K562 (cell line): ENCODE data around the gene ABHD14A. TPM values are rescaled to one million over a fixed set of nuclear protein-coding genes. Genes with fewer than 3 reads are reported as not detected.

Source experiments
- ATAC-seq: fragments of 200-7000 bp; cut with Tn5 transposase; 3 replicates; pipeline ENCODE4 v1.9.1; 2020; ENCODE audit warnings: moderate library complexity
- BruUV-seq: library from RNA; stranded (reverse); fragments of 400-500 nt; replicated peaks from 2 replicates; lab custom pipeline; 2021; lab: Mats Ljungman, UMichigan
- CTCF ChIA-PET: fragments of 300-600 bp; formaldehyde crosslinking; extraction: SDS; loops from one replicate; lab custom pipeline; 2021; ENCODE audit warnings: low intra/inter-chr PET ratio; lab: Yijun Ruan, JAX
- POLR2A ChIA-PET: fragments of 300-600, 350-650 bp; sonication (Branson Sonifier 250); formaldehyde crosslinking; extraction: SDS; loops from one replicate; lab custom pipeline; 2021; ENCODE audit warnings: antibody characterized with exemption, inconsistent platforms; lab: Yijun Ruan, JAX
- DNase-seq, 4 experiments: peaks; one replicate each; pipeline versions ENCODE4 v3.0.0 to v3.0.0-alpha.2; 2011 to 2018; ENCODE audit warnings: low spot score in 3 of 4, mixed read lengths in 3 of 4; ENCODE audit errors: extremely low read depth in 1 of 4
- FAIRE-seq: peaks from 2 replicates; lab custom pipeline; 2011; peaks lifted over from hg19 to GRCh38; lab: Jason Lieb, UNC
- H2AFZ ChIP-seq: 2 replicates; pipeline ENCODE4 v1.6.0; 2011; ENCODE audit warnings: low read depth, low read length, control low read depth, inconsistent platforms
- H3K27ac ChIP-seq: fragments of 200-600 bp; 3 replicates; pipeline ENCODE4 v1.8.0; 2011; ENCODE audit warnings: low read depth, mild to moderate bottlenecking, control low read depth, inconsistent platforms, low read length, moderate library complexity, mixed read lengths; ENCODE audit errors: extremely low read depth
- H3K27me3 ChIP-seq, 2 experiments: fragments of 300-600 bp in 1 of 2; 2 replicates in 1 of 2; 3 replicates in 1 of 2; pipeline versions ENCODE4 v1.6.0 to v1.8.0; 2011; ENCODE audit warnings: inconsistent platforms in 2 of 2, low read length in 2 of 2, mild to moderate bottlenecking in 1 of 2, mixed read lengths in 1 of 2, moderate library complexity in 1 of 2; ENCODE audit not compliant: control insufficient read depth in 2 of 2, insufficient read depth in 2 of 2
- H3K36me3 ChIP-seq: fragments of 300-600 bp; 3 replicates; pipeline ENCODE4 v1.8.0; 2011; ENCODE audit warnings: mild to moderate bottlenecking, low read length, inconsistent platforms; ENCODE audit not compliant: control insufficient read depth, insufficient read depth
- H3K4me1 ChIP-seq, 2 experiments: fragments of 200-600 bp in 1 of 2; replicated peaks in 1 of 2; 2 replicates in 1 of 2; 3 replicates in 1 of 2; pipeline versions ENCODE4 v1.5.1 to v1.8.0; 2011; ENCODE audit warnings: inconsistent platforms in 2 of 2, low read length in 2 of 2, mild to moderate bottlenecking in 1 of 2, mixed read lengths in 1 of 2, moderate library complexity in 1 of 2; ENCODE audit not compliant: control insufficient read depth in 2 of 2, insufficient read depth in 2 of 2
- H3K4me2 ChIP-seq: 2 replicates; pipeline ENCODE4 v1.6.1; 2011; ENCODE audit warnings: low read length, control low read depth, inconsistent platforms, mixed read lengths; ENCODE audit not compliant: insufficient read depth
- H3K4me3 ChIP-seq: fragments of 200-600 bp; sonication (generic), shearing (Covaris generic); 2 replicates; pipeline ENCODE4 v1.5.1; 2016; ENCODE audit warnings: control low read depth, inconsistent platforms
- H3K79me2 ChIP-seq: fragments of 200-600 bp; 3 replicates; pipeline ENCODE4 v1.8.0; 2011; ENCODE audit warnings: low read length, inconsistent platforms; ENCODE audit not compliant: control insufficient read depth, insufficient read depth
- H3K9ac ChIP-seq, 2 experiments: 2 replicates each; pipeline versions ENCODE4 v1.6.0 to v1.6.1; 2011; ENCODE audit warnings: low read depth in 2 of 2, low read length in 2 of 2, control low read depth in 1 of 2, inconsistent platforms in 1 of 2, mild to moderate bottlenecking in 1 of 2, mixed read lengths in 1 of 2; ENCODE audit not compliant: insufficient read depth in 1 of 2
- H3K9me1 ChIP-seq: one replicate; pipeline ENCODE4 v1.6.0; 2011; ENCODE audit warnings: inconsistent platforms, mild to moderate bottlenecking, low read length, moderate library complexity; ENCODE audit not compliant: control insufficient read depth, insufficient read depth
- H3K9me3 ChIP-seq: replicated peaks from 2 replicates; pipeline ENCODE4 v1.5.1; 2011; ENCODE audit warnings: low read depth, low read length, inconsistent platforms; ENCODE audit not compliant: control insufficient read depth, insufficient read depth
- H4K20me1 ChIP-seq: replicated peaks from 2 replicates; pipeline ENCODE4 v1.6.1; 2011; ENCODE audit warnings: low read length, inconsistent platforms, mixed read lengths; ENCODE audit not compliant: control insufficient read depth, insufficient read depth
- ATF2 ChIP-seq: sonication (generic); formaldehyde crosslinking; IDR thresholded peaks from 2 replicates; pipeline ENCODE4 v1.8.1; 2022; ENCODE audit warnings: missing genetic modification reagents
- CTCF ChIP-seq, 3 experiments: IDR thresholded peaks in 2 of 3; conservative IDR thresholded peaks in 1 of 3; 2 replicates each; pipeline ENCODE4 v1.5.1; 2011 to 2012; ENCODE audit warnings: low read length in 3 of 3, mild to moderate bottlenecking in 3 of 3, control low read depth in 2 of 3, improper control_type of control experiment in 1 of 3, inconsistent platforms in 1 of 3, low read depth in 1 of 3, mixed read lengths in 1 of 3, moderate library complexity in 1 of 3; ENCODE audit not compliant: insufficient read depth in 2 of 3
- NFATC3 ChIP-seq: fragments of 450-650 bp; IDR thresholded peaks from 2 replicates; pipeline ENCODE4 v1.6.1; 2017; ENCODE audit warnings: mild to moderate bottlenecking
- NRF1 ChIP-seq, 2 experiments: fragments of 450-650 bp; IDR thresholded peaks in 1 of 2; conservative IDR thresholded peaks in 1 of 2; 2 replicates each; pipeline ENCODE4 v1.6.1; 2014; ENCODE audit warnings: mild to moderate bottlenecking in 2 of 2
- SMAD2 ChIP-seq: fragments of 150-350 bp; IDR thresholded peaks from 2 replicates; pipeline ENCODE4 v1.6.1; 2014; ENCODE audit warnings: low read depth, mild to moderate bottlenecking, low read length
- SRSF1 ChIP-seq: fragments of 200-400 bp; formaldehyde crosslinking; IDR thresholded peaks from 2 replicates; pipeline ENCODE4 v1.6.1; 2017; ENCODE audit warnings: mild to moderate bottlenecking, low read depth, low read length, moderate library complexity
- STAT6 ChIP-seq: sonication (generic); formaldehyde crosslinking; IDR thresholded peaks from 2 replicates; pipeline ENCODE4 v1.8.1; 2023; ENCODE audit warnings: mild to moderate bottlenecking, missing genetic modification reagents
- ZFP36 ChIP-seq: fragments of 150-350 bp; IDR thresholded peaks from 2 replicates; pipeline ENCODE4 v1.6.1; 2018; ENCODE audit warnings: low read length, low read depth; ENCODE audit not compliant: partially characterized antibody
- ZNF212 ChIP-seq: fragments of 450-650 bp; formaldehyde crosslinking; IDR thresholded peaks from 2 replicates; pipeline ENCODE4 v1.4.0; 2020; ENCODE audit warnings: mild to moderate bottlenecking
- ZNF431 ChIP-seq: sonication (generic); formaldehyde crosslinking; IDR thresholded peaks from 2 replicates; pipeline ENCODE4 v1.8.0; 2022; ENCODE audit warnings: mild to moderate bottlenecking, missing genetic modification reagents
- WGBS: fragments of 100-300 bp; shearing (Covaris generic); methylation state at CpG from one replicate; pipeline ENCODE4 v1.1.6; 2016; ENCODE audit warnings: low coverage, mixed read lengths; ENCODE audit not compliant: insufficient coverage; ENCODE audit errors: missing lambda C conversion rate; 5-methylcytosine and 5-hydroxymethylcytosine counted together
- in situ Hi-C: fragments of 300-500 bp; cut with MboI; formaldehyde crosslinking; loops from 4 replicates; pipeline ENCODE4 v1.15.0; 2018; ENCODE audit warnings: inconsistent platforms, mixed read lengths
- intact Hi-C: fragments of 100-400 bp; cut with micrococcal nuclease; formaldehyde crosslinking; loops from 2 replicates; pipeline ENCODE4 v1.14.2; 2022
- polyA plus RNA-seq, 8 experiments: library from polyadenylated mRNA; depleted of rRNA in 4 of 8; stranded (reverse) in 5 of 8; unstranded in 3 of 8; fragments of >200 nt; fragmentation: Nextera tagmentation in 2 of 8; fragmentation: Illumina TruSeq in 1 of 8; extraction: Ambion mirVana in 2 of 8; extraction: Trizol in 1 of 8; gene quantifications; 2 replicates each; pipeline versions ENCODE4 v1.2.1 to v1.2.3, GENCODE V29; 2011 to 2014; ENCODE audit warnings: inconsistent platforms in 1 of 8, missing spikeins in 1 of 8
- total RNA-seq, 7 experiments: library from RNA; depleted of rRNA in 6 of 7; stranded (reverse); fragments of >200 nt in 6 of 7; fragmentation: Illumina TruSeq in 2 of 7; extraction: Trizol in 2 of 7; gene quantifications; 2 replicates each; pipeline versions ENCODE4 v1.2.1 to v1.2.3, GENCODE V29; 2011 to 2021; ENCODE audit warnings: low replicate concordance in 1 of 7
- TF ChIP-seq, protein P1 (sequence below): fragments of 200-800 bp; sonication (Bioruptor generic); IDR thresholded peaks from 2 replicates; pipeline ENCODE4 v1.6.1; 2017; ENCODE audit warnings: missing genetic modification characterization, missing compliant biosample characterization
- TF ChIP-seq, protein P2 (sequence below): sonication (generic); formaldehyde crosslinking; IDR thresholded peaks from 2 replicates; pipeline ENCODE4 v1.9.0; 2022; ENCODE audit warnings: mild to moderate bottlenecking, missing genetic modification reagents

The ABHD14A gene
- total and polyA plus RNA-seq, 9 of the 15 experiments (the other 6 are each of a cell fraction or from before 2014, with no cell fraction given), result 0.90 to 10.5 (median 8.3) TPM

- no peak overlapping the region for H2AFZ ChIP-seq
- in situ Hi-C loops, result no loop called here
- 74% methylated on average over 3 of the region's 12 CpGs for WGBS
- POLR2A ChIA-PET, result interaction anchor here (0.6 to 1.9 kb wide), 5 partner anchors 8 to 1429 kb away, joined by 3 to 10 read pairs (median 3); partner anchors contain the start of genes PARP3, RPL29 and RRP9
- ATAC-seq (no peak), DNase-seq (peak in 1 of 4 experiments; percentile 23), FAIRE-seq (no peak)
- no peaks in the 10 kb centered on the region for H4K20me1 ChIP-seq
- peaks cover 32 to 69% of the 10 kb centered on the region in 2 experiments; a peak in 4 of 5 replicates for H3K4me1 ChIP-seq
- H3K9ac ChIP-seq, result peak overlapping the region in 1 of 2 experiments; percentile 91; a peak in 2 of 4 replicates
- no peak overlapping the region for H3K4me3 ChIP-seq
- H3K9me3 ChIP-seq, result no peaks in the 10 kb centered on the region
- no peaks in the 10 kb centered on the region for H3K9me1 ChIP-seq
- intact Hi-C loops, result no loop called here
- BruUV-seq, result no TSS peak
- peaks cover 41% of the 10 kb centered on the region for H3K79me2 ChIP-seq
- H3K36me3 ChIP-seq, result peaks cover 32% of the 10 kb centered on the region; the same call in 2 of the 3 replicates
- H3K4me2 ChIP-seq, result peak overlapping the region; percentile 60
- no peaks in the 10 kb centered on the region for H3K27me3 ChIP-seq
- no peak overlapping the region for H3K27ac ChIP-seq
- CTCF ChIA-PET, result no interaction called here
- TF ChIP-seq, protein P1, sequence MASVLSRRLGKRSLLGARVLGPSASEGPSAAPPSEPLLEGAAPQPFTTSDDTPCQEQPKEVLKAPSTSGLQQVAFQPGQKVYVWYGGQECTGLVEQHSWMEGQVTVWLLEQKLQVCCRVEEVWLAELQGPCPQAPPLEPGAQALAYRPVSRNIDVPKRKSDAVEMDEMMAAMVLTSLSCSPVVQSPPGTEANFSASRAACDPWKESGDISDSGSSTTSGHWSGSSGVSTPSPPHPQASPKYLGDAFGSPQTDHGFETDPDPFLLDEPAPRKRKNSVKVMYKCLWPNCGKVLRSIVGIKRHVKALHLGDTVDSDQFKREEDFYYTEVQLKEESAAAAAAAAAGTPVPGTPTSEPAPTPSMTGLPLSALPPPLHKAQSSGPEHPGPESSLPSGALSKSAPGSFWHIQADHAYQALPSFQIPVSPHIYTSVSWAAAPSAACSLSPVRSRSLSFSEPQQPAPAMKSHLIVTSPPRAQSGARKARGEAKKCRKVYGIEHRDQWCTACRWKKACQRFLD (CRISPR knock-in tag), result no peak
- TF ChIP-seq NRF1 (conservative IDR thresholded peaks at IDR 0.05 in 1 of 2, IDR thresholded peaks at IDR 0.05 in 1 of 2) (peak in 1 of 2 experiments; percentile 36; a peak in 3 of 4 replicates), ATF2 (CRISPR knock-in tag) (no peak), SRSF1 (no peak), ZNF212 (CRISPR knock-in tag) (no peak), SMAD2 (no peak), CTCF (IDR thresholded peaks at IDR 0.05 in 2 of 3, conservative IDR thresholded peaks at IDR 0.05 in 1 of 3; ENCODE audit: insufficient read depth in 2 of 3, low read depth in 1 of 3, low read length in 3 of 3) (no peak), NFATC3 (no peak), ZNF431 (CRISPR knock-in tag) (no peak), ZFP36 (peak; percentile 13), STAT6 (CRISPR knock-in tag) (no peak)
- TF ChIP-seq, protein P2, sequence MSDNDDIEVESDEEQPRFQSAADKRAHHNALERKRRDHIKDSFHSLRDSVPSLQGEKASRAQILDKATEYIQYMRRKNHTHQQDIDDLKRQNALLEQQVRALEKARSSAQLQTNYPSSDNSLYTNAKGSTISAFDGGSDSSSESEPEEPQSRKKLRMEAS (CRISPR knock-in tag), result no peak
Observed at GRCh38 chr3:51986010-51986947, 11.4 kb downstream of the ABHD14A start.
